HG03066 (cell line): ENCODE data around the gene GPR42.
"Not testable (repeated sequence)": the region's sequence is repeated elsewhere in the genome, so short reads cannot be mapped to it uniquely, and the experiment has no call there.

Source experiments
- ATAC-seq: cut with Tn5 transposase; IDR thresholded peaks from one replicate; pipeline ENCODE4 v1.9.1; 2021; ENCODE audit warnings: low read depth; ENCODE audit not compliant: unreplicated experiment

The GPR42 gene

DNA sequence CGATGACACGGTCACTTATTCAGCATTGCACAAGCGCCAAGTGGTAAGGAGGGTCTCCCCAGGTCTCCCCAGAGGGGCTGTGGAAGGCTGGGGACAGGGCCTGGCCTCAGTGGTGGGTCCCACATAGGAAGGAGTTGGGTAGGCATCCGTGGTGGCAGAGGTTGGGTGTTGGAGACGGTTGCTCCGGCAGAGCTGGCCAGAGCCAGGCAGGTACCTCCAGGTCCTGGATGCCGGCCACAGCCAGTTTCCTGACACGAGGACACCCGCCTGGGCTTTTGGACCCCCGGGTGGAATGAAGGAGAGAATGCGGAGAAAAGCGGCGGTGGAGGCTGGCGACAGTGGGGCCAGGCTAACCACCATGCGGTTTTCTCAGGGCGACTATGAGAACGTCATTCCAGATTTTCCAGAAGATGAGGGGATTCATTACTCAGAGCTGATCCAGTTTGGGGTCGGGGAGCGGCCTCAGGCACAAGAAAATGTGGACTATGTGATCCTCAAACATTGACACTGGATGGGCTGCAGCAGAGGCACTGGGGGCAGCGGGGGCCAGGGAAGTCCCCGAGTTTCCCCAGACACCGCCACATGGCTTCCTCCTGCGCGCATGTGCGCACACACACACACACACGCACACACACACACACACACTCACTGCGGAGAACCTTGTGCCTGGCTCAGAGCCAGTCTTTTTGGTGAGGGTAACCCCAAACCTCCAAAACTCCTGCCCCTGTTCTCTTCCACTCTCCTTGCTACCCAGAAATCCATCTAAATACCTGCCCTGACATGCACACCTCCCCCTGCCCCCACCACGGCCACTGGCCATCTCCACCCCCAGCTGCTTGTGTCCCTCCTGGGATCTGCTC lies 24.4 kb upstream of the GPR42 start:
- ATAC-seq: no peak

- ATAC-seq: peak; percentile 58
Observed at GRCh38 chr19:35347171-35347929, 23.5 kb upstream of the GPR42 start, which contains the start of gene FFAR1. FFAR1 (plus strand) TSS chr19:35347902; CDS start chr19:35351552, 3,650 bp downstream.

DNA sequence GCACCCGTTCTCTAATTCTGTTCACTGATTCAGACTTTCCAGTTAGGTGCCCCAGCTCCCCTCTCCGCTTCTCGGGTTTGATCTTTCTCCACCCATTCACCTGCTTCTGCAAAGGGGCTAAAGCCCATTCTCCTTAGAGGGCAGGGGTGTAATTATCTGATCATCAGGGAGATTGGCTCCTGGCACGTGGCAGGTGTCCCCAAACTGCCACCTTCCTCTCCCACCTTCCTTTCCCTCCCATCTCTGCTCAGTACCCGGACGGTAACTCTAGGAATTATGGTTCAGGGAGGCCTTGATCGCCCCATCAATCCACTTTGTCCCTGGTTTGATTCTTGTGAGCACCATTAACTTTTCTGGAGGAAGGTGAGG lies 23.0 kb upstream of the GPR42 start:
- ATAC-seq: no peak

GRCh38 chr19:35348911-35349611 lies 21.8 kb upstream of the GPR42 start:
- ATAC-seq: no peak

GRCh38 chr19:35349614-35350521 lies 21.0 kb upstream of the GPR42 start:
- no peak for ATAC-seq

GRCh38 chr19:35350591-35350990 lies 20.3 kb upstream of the GPR42 start:
- no peak for ATAC-seq

DNA sequence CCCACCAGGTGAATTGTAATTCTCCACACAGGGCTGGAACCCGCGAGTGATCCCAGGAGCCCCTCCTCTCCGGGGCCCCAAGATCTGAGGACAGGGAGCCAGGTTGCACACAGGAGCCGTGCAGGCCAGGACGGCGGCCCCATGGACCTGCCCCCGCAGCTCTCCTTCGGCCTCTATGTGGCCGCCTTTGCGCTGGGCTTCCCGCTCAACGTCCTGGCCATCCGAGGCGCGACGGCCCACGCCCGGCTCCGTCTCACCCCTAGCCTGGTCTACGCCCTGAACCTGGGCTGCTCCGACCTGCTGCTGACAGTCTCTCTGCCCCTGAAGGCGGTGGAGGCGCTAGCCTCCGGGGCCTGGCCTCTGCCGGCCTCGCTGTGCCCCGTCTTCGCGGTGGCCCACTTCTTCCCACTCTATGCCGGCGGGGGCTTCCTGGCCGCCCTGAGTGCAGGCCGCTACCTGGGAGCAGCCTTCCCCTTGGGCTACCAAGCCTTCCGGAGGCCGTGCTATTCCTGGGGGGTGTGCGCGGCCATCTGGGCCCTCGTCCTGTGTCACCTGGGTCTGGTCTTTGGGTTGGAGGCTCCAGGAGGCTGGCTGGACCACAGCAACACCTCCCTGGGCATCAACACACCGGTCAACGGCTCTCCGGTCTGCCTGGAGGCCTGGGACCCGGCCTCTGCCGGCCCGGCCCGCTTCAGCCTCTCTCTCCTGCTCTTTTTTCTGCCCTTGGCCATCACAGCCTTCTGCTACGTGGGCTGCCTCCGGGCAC lies 19.3 kb upstream of the GPR42 start:
- no peak for ATAC-seq

DNA sequence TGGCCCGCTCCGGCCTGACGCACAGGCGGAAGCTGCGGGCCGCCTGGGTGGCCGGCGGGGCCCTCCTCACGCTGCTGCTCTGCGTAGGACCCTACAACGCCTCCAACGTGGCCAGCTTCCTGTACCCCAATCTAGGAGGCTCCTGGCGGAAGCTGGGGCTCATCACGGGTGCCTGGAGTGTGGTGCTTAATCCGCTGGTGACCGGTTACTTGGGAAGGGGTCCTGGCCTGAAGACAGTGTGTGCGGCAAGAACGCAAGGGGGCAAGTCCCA lies 18.8 kb upstream of the GPR42 start:
- ATAC-seq: no peak

GRCh38 chr19:35352448-35353304 lies 18.2 kb upstream of the GPR42 start:
- ATAC-seq: no peak

- no peak for ATAC-seq
Observed at GRCh38 chr19:35353635-35354034, 17.2 kb upstream of the GPR42 start.

GRCh38 chr19:35354898-35355297 lies 16.0 kb upstream of the GPR42 start:
- no peak for ATAC-seq

DNA sequence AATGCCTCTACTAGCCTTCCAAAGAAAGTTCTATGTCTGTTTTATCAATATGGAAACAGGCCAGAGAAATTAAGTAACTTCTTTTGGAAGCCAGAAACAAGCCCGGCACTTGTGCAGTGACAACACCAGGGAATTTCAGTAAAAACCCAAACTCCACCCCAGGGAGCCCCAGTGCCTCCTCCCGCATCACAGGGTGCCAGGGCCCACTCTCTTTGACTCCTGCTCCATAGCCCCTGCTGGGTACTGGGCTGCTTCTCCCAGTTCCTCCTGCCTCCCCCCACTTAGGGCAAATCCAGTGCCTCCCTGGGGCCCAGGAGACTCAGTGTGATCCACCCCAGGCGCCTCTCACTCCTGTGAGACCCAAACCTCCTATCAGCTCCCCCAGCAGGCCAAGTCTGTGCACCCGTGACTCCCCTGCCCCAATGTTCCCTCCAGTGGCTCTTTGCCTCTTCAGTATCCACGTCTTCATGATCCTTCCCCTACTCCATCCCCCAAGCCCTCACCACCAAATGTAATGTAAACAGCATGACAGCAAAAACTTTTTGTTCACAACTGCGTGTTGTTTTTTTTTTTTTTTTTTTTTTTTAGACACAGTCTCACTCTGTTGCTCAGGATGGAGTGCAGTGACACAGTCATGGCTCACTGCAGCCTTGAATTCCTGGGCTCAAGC lies 14.9 kb upstream of the GPR42 start:
- ATAC-seq: no peak

DNA sequence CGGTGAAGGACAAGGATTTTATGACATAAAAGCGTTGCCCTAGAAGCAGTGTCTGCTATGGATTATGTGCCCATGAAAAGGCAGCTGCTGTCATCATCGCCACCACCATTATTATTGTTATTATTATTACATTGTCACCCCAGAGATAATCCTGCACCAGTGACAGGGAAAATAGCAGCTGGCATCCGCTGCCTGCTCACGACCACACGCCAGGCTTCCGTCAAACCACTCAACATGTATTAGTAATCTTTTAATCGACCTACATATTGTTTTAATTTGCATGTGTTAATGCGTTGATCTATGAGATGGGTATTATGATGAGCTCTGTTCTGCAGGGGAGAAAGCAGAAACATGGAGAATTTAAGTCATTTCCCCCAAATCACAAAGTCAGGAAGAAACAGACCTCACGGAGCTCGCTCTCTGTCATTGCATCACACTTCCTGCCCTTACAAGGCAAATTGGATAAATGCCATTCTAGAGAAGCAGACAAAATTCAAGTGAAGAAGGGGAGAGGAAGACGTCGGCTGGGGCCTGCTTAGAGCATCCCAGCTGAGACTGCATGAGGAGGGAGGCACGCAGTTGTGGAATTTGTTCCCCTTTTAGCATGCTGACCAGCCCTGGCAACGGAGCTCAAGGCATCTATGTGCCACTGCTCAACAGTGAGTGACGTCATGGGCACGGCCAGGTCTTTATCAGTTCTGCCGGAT lies 12.8 kb upstream of the GPR42 start, which contains the start of gene FFAR3:
FFAR3 (plus strand) TSS at position 594 of the 707 bp plus-strand sequence. CDS start 431 bp downstream, outside the sequence.
- no peak for ATAC-seq

- not testable (repeated sequence) for ATAC-seq
Observed at GRCh38 chr19:35358834-35359233, 12.0 kb upstream of the GPR42 start.

DNA sequence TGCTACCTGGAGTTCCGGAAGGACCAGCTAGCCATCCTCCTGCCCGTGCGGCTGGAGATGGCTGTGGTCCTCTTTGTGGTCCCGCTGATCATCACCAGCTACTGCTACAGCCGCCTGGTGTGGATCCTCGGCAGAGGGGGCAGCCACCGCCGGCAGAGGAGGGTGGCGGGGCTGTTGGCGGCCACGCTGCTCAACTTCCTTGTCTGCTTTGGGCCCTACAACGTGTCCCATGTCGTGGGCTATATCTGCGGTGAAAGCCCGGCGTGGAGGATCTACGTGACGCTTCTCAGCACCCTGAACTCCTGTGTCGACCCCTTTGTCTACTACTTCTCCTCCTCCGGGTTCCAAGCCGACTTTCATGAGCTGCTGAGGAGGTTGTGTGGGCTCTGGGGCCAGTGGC lies 11.5 kb upstream of the GPR42 start:
- not testable (repeated sequence) for ATAC-seq

- ATAC-seq: not testable (repeated sequence)
Observed at GRCh38 chr19:35360081-35360480, 10.8 kb upstream of the GPR42 start.

DNA sequence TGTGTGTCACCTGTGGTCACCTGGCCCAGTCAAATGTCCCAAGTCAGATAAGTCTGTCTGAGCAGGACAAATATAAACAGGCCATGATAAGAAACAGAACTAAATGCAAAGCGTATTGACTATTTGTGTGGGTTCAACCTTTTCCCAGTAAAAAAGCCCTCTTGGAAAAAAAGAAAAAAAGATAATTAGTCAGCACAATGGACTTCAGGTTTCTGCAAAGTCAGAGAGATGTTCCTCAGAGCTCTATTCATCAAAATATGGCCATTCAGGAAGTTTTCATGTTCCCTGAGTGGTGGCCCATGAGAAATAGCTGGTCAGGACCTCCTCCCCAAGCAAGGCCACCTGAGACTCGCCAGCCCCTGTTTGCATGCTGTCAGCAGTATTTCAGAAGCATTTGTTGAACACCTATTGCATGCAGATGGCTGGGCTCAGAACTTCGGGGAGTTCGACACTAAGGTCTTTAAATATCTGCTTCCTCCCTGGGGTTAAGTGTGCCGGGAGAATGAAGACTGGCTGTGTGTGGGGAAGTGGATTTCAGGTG lies 9.9 kb upstream of the GPR42 start:
- ATAC-seq: no peak
